Keratinocyte (primary cell): Measurements from ENCODE around the gene NKX2-2. TPM values are rescaled to one million over a fixed set of nuclear protein-coding genes. Genes with fewer than 3 reads are reported as not detected.

Experiments
- DNase-seq: peaks from one replicate; pipeline ENCODE4 v3.0.0-alpha.2; 2011; ENCODE audit warnings: low read depth, missing footprints, low spot score
- FAIRE-seq: peaks from 2 replicates; lab custom pipeline; 2011; peaks lifted over from hg19 to GRCh38; lab: Jason Lieb, UNC
- H2AFZ ChIP-seq: 2 replicates; pipeline ENCODE4 v1.6.0; 2012; ENCODE audit warnings: low read length, control low read depth, inconsistent platforms; ENCODE audit not compliant: control insufficient read depth
- H3K27ac ChIP-seq: 2 replicates; pipeline ENCODE4 v1.5.1; 2011; ENCODE audit warnings: low read length; ENCODE audit not compliant: control insufficient read depth, insufficient read depth
- H3K27me3 ChIP-seq: 3 replicates; pipeline ENCODE4 v1.6.0; 2011; ENCODE audit warnings: low read length; ENCODE audit not compliant: control insufficient read depth, insufficient read depth; ENCODE audit errors: extremely low read depth
- H3K36me3 ChIP-seq, 2 experiments: 2 replicates in 1 of 2; 3 replicates in 1 of 2; pipeline ENCODE4 v1.5.1; 2011; ENCODE audit warnings: low read length in 2 of 2, mild to moderate bottlenecking in 1 of 2; ENCODE audit not compliant: control insufficient read depth in 2 of 2, insufficient read depth in 2 of 2; ENCODE audit errors: extremely low read depth in 1 of 2
- H3K4me1 ChIP-seq: 3 replicates; pipeline ENCODE4 v1.5.1; 2011; ENCODE audit warnings: low read length; ENCODE audit not compliant: control insufficient read depth, insufficient read depth; ENCODE audit errors: extremely low read depth
- H3K4me2 ChIP-seq: 3 replicates; pipeline ENCODE4 v1.6.0; 2011; ENCODE audit warnings: low read depth, low read length; ENCODE audit not compliant: control insufficient read depth, insufficient read depth; ENCODE audit errors: extremely low read depth
- H3K4me3 ChIP-seq, 3 experiments: fragments of 200-600 bp in 1 of 3; sonication (generic) in 1 of 3; 2 replicates in 2 of 3; 3 replicates in 1 of 3; pipeline ENCODE4 v1.5.1; 2011 to 2016; ENCODE audit warnings: low read length in 3 of 3, mild to moderate bottlenecking in 3 of 3, control low read depth in 2 of 3, inconsistent platforms in 1 of 3, low read depth in 1 of 3, mixed read lengths in 1 of 3, mixed run types in 1 of 3, moderate library complexity in 1 of 3; ENCODE audit not compliant: control insufficient read depth in 2 of 3, insufficient read depth in 2 of 3; ENCODE audit errors: extremely low read depth in 1 of 3
- H3K79me2 ChIP-seq: 2 replicates; pipeline ENCODE4 v1.6.0; 2012; ENCODE audit warnings: low read length; ENCODE audit not compliant: control insufficient read depth, insufficient read depth
- H3K9ac ChIP-seq: 3 replicates; pipeline ENCODE4 v1.6.0; 2011; ENCODE audit warnings: low read length; ENCODE audit not compliant: control insufficient read depth, insufficient read depth; ENCODE audit errors: extremely low read depth
- H3K9me1 ChIP-seq: 3 replicates; pipeline ENCODE4 v1.6.0; 2011; ENCODE audit warnings: low read length; ENCODE audit not compliant: control insufficient read depth, insufficient read depth; ENCODE audit errors: extremely low read depth
- H3K9me3 ChIP-seq: 2 replicates; pipeline ENCODE4 v1.5.1; 2012; ENCODE audit warnings: low read depth, low read length; ENCODE audit not compliant: control insufficient read depth
- H4K20me1 ChIP-seq: 3 replicates; pipeline ENCODE4 v1.6.0; 2011; ENCODE audit warnings: low read length; ENCODE audit not compliant: control insufficient read depth, insufficient read depth; ENCODE audit errors: extremely low read depth
- CTCF ChIP-seq, 3 experiments: IDR thresholded peaks in 1 of 3; conservative IDR thresholded peaks in 1 of 3; optimal IDR thresholded peaks in 1 of 3; 2 replicates in 2 of 3; 3 replicates in 1 of 3; pipeline versions ENCODE3 to v1.5.1; 2011; ENCODE audit warnings: low read length in 3 of 3, mild to moderate bottlenecking in 3 of 3, moderate library complexity in 2 of 3, control low read depth in 1 of 3, inconsistent platforms in 1 of 3; ENCODE audit not compliant: insufficient read depth in 2 of 3; ENCODE audit errors: extremely low read depth in 1 of 3
- EZH2 ChIP-seq: IDR thresholded peaks from one replicate; pipeline ENCODE4 v1.6.1; 2012; ENCODE audit warnings: inconsistent platforms, mild to moderate bottlenecking, low read length, moderate library complexity
- dilution Hi-C: fragments of 300-500 bp; cut with MboI; formaldehyde crosslinking; loops from one replicate; pipeline ENCODE4 v1.7.0; 2020; ENCODE audit warnings: low sequenced_read_pairs; ENCODE audit not compliant: extremely low pct_ligation_motif_present
- polyA plus RNA-seq, 5 experiments: library from polyadenylated mRNA; depleted of rRNA in 3 of 5; stranded (reverse) in 3 of 5; stranded (forward) in 1 of 5; unstranded in 1 of 5; fragments of >200 nt; gene quantifications; 1 replicate in 1 of 5; 2 replicates in 3 of 5; 3 replicates in 1 of 5; pipeline versions ENCODE4 v1.2.1 to v1.2.3, GENCODE V29; 2011 to 2012; ENCODE audit warnings: missing spikeins in 2 of 5, low read depth in 1 of 5, low replicate concordance in 1 of 5

NKX2-2 gene
- polyA plus RNA-seq, 1 donor (not counting 4 experiments of a cell fraction or from before 2014, with no cell fraction given), result not detected

- Histone ChIP-seq H3K4me1 (no peaks in the 10 kb centered on the region), H3K27ac (no peak overlapping the region), H3K4me3 (no peak overlapping the region), H3K4me2 (no peak overlapping the region), H3K9ac (no peak overlapping the region), H2AFZ (no peak overlapping the region), H3K79me2 (no peaks in the 10 kb centered on the region), H3K9me3 (no peaks in the 10 kb centered on the region), H3K27me3 (peaks cover 31% of the 10 kb centered on the region), H3K36me3 (no peaks in the 10 kb centered on the region), H3K9me1 (no peaks in the 10 kb centered on the region), H4K20me1 (no peaks in the 10 kb centered on the region)
- dilution Hi-C loops, result no loop called here
- no peak for TF ChIP-seq EZH2
- no peak for TF ChIP-seq CTCF (optimal IDR thresholded peaks at IDR 0.05 in 1 of 3, IDR thresholded peaks at IDR 0.05 in 1 of 3, conservative IDR thresholded peaks at IDR 0.05 in 1 of 3; ENCODE audit: extremely low read depth in 1 of 3, insufficient read depth in 2 of 3, low read length in 3 of 3)
- DNase-seq (no peak), FAIRE-seq (no peak)
These were observed 14.0 kb upstream of the NKX2-2 start for GRCh38 chr20:21527908-21528307.

GRCh38 chr20:21526776-21527175, 12.9 kb upstream of the NKX2-2 start:
- no peak overlapping the region for H3K4me3 ChIP-seq
- dilution Hi-C loops, result no loop called here
- H3K4me2 ChIP-seq, result no peak overlapping the region
- H3K27me3 ChIP-seq, result peaks cover 42% of the 10 kb centered on the region
- no peaks in the 10 kb centered on the region for H3K79me2 ChIP-seq
- H3K36me3 ChIP-seq, result no peaks in the 10 kb centered on the region
- H4K20me1 ChIP-seq, result no peaks in the 10 kb centered on the region
- no peaks in the 10 kb centered on the region for H3K9me3 ChIP-seq
- DNase-seq (no peak), FAIRE-seq (no peak)
- no peak overlapping the region for H3K27ac ChIP-seq
- TF ChIP-seq EZH2 (no peak), CTCF (optimal IDR thresholded peaks at IDR 0.05 in 1 of 3, IDR thresholded peaks at IDR 0.05 in 1 of 3, conservative IDR thresholded peaks at IDR 0.05 in 1 of 3; ENCODE audit: extremely low read depth in 1 of 3, insufficient read depth in 2 of 3, low read length in 3 of 3) (no peak)
- H2AFZ ChIP-seq, result no peak overlapping the region
- H3K9me1 ChIP-seq, result no peaks in the 10 kb centered on the region
- H3K9ac ChIP-seq, result no peak overlapping the region
- no peaks in the 10 kb centered on the region for H3K4me1 ChIP-seq
